HepG2 (cell line): ENCODE measurements around the gene ARPC1B. TPM values are rescaled to one million over a fixed set of nuclear protein-coding genes. Genes with fewer than 3 reads are reported as not detected.

Experiments used
- ARNTL ChIP-seq: sonication (generic); formaldehyde crosslinking; IDR thresholded peaks from 2 replicates; pipeline ENCODE4 v1.4.0; 2020; ENCODE audit warnings: mild to moderate bottlenecking, missing genetic modification reagents
- DR1 ChIP-seq: sonication (generic); formaldehyde crosslinking; IDR thresholded peaks from 2 replicates; pipeline ENCODE4 v1.8.0; 2021; ENCODE audit warnings: mild to moderate bottlenecking, missing genetic modification reagents, inconsistent platforms
- FOSL1 ChIP-seq: sonication (generic); formaldehyde crosslinking; IDR thresholded peaks from 2 replicates; pipeline ENCODE4 v1.9.0; 2021; ENCODE audit warnings: missing genetic modification reagents, borderline replicate concordance
- MYNN ChIP-seq: sonication (generic); formaldehyde crosslinking; IDR thresholded peaks from 2 replicates; pipeline ENCODE4 v1.4.0; 2020; ENCODE audit warnings: mild to moderate bottlenecking, low read depth, missing genetic modification reagents
- RFX1 ChIP-seq: fragments of 450-650 bp; IDR thresholded peaks from 2 replicates; pipeline ENCODE4 v1.6.1; 2017
- SIX1 ChIP-seq: sonication (generic); formaldehyde crosslinking; IDR thresholded peaks from 2 replicates; pipeline ENCODE4 v1.4.0; 2020; ENCODE audit warnings: missing genetic modification reagents, borderline replicate concordance
- SIX4 ChIP-seq: sonication (generic); formaldehyde crosslinking; IDR thresholded peaks from 2 replicates; pipeline ENCODE4 v1.4.0; 2020; ENCODE audit warnings: missing genetic modification reagents
- SMARCC2 ChIP-seq: fragments of 450-650 bp; IDR thresholded peaks from 2 replicates; pipeline ENCODE4 v1.6.1; 2017; ENCODE audit warnings: antibody characterized with exemption, mild to moderate bottlenecking
- SPEN ChIP-seq: sonication (generic); formaldehyde crosslinking; IDR thresholded peaks from 2 replicates; pipeline ENCODE4 v1.5.1; 2020; ENCODE audit warnings: low read depth, mild to moderate bottlenecking, missing genetic modification reagents
- SRSF4 ChIP-seq: fragments of 200-400 bp; formaldehyde crosslinking; IDR thresholded peaks from one replicate; pipeline ENCODE4 v1.6.1; 2018; ENCODE audit warnings: mild to moderate bottlenecking, low read depth, low read length, moderate library complexity; ENCODE audit not compliant: poor library complexity, severe bottlenecking
- TRIM22 ChIP-seq: fragments of 450-650 bp; IDR thresholded peaks from 2 replicates; pipeline ENCODE4 v1.6.1; 2017
- TRIM24 ChIP-seq: sonication (generic); formaldehyde crosslinking; IDR thresholded peaks from 2 replicates; pipeline ENCODE4 v1.8.0; 2022; ENCODE audit warnings: mild to moderate bottlenecking, missing genetic modification reagents
- ZBTB33 ChIP-seq: sonication (generic); formaldehyde crosslinking; IDR thresholded peaks from 2 replicates; pipeline ENCODE4 v1.4.0; 2020; ENCODE audit warnings: missing genetic modification reagents
- ZBTB7A ChIP-seq: sonication (generic); formaldehyde crosslinking; IDR thresholded peaks from 2 replicates; pipeline ENCODE4 v1.8.0; 2022; ENCODE audit warnings: mild to moderate bottlenecking, missing genetic modification reagents
- ZKSCAN5 ChIP-seq: sonication (generic); formaldehyde crosslinking; IDR thresholded peaks from 2 replicates; pipeline ENCODE4 v1.5.1; 2020; ENCODE audit warnings: mild to moderate bottlenecking, missing genetic modification reagents
- ZMYM4 ChIP-seq: sonication (generic); formaldehyde crosslinking; IDR thresholded peaks from 2 replicates; pipeline ENCODE4 v1.8.1; 2023; ENCODE audit warnings: mild to moderate bottlenecking, missing genetic modification reagents
- ZNF207 ChIP-seq: fragments of 450-650 bp; IDR thresholded peaks from 2 replicates; pipeline ENCODE4 v1.6.1; 2016; ENCODE audit warnings: antibody characterized with exemption, borderline replicate concordance
- ZNF678 ChIP-seq: sonication (generic); formaldehyde crosslinking; IDR thresholded peaks from 2 replicates; pipeline ENCODE4 v1.4.0; 2020; ENCODE audit warnings: mild to moderate bottlenecking, missing genetic modification reagents
- ZNF703 ChIP-seq: sonication (generic); formaldehyde crosslinking; IDR thresholded peaks from 2 replicates; pipeline ENCODE4 v1.5.1; 2020; ENCODE audit warnings: missing genetic modification reagents, mild to moderate bottlenecking, moderate library complexity, borderline replicate concordance
- ZNF749 ChIP-seq: sonication (generic); formaldehyde crosslinking; IDR thresholded peaks from 2 replicates; pipeline ENCODE4 v1.8.0; 2022; ENCODE audit warnings: mild to moderate bottlenecking, missing genetic modification reagents, moderate library complexity, borderline replicate concordance
- ZNF768 ChIP-seq: sonication (generic); formaldehyde crosslinking; IDR thresholded peaks from 2 replicates; pipeline ENCODE4 v1.4.0; 2020; ENCODE audit warnings: missing genetic modification reagents
- ZSCAN31 ChIP-seq: sonication (generic); formaldehyde crosslinking; IDR thresholded peaks from 2 replicates; pipeline ENCODE4 v1.5.0; 2020; ENCODE audit warnings: low read depth, mild to moderate bottlenecking, missing genetic modification reagents
- polyA plus RNA-seq, 8 experiments: library from polyadenylated mRNA; depleted of rRNA in 3 of 8; stranded (reverse) in 7 of 8; unstranded in 1 of 8; fragments of >200 nt; fragmentation: Illumina TruSeq in 4 of 8; extraction: Trizol in 4 of 8; gene quantifications; 2 replicates each; pipeline versions ENCODE4 v1.2.1 to v1.2.3, GENCODE V29; 2011 to 2016; ENCODE audit warnings: low read depth in 4 of 8, missing spikeins in 1 of 8, mixed read lengths in 1 of 8; ENCODE audit not compliant: insufficient read depth in 1 of 8
- total RNA-seq, 5 experiments: library from RNA; depleted of rRNA; stranded (reverse); fragments of >200 nt; fragmentation: Illumina TruSeq; extraction: Trizol; gene quantifications; 2 replicates each; pipeline ENCODE4 v1.2.3, GENCODE V29; 2016; ENCODE audit warnings: low read depth in 1 of 5
- TF ChIP-seq, protein P1 (sequence below): sonication (generic); formaldehyde crosslinking; IDR thresholded peaks from 2 replicates; pipeline ENCODE4 v1.4.0; 2020; ENCODE audit warnings: missing genetic modification reagents, borderline replicate concordance

The ARPC1B gene
- total and polyA plus RNA-seq, 2 of the 13 experiments (the other 11 are each of a cell fraction or from before 2014, with no cell fraction given) = 72.9 to 89.1 TPM

- TF ChIP-seq ZKSCAN5 (CRISPR knock-in tag) (no peak), RFX1 (no peak), ZNF207 (no peak), ARNTL (CRISPR knock-in tag) (peak; percentile 90), MYNN (CRISPR knock-in tag) (no peak), DR1 (CRISPR knock-in tag) (peak; percentile 76; the same call in 1 of the 2 replicates), ZNF703 (CRISPR knock-in tag) (no peak), ZMYM4 (peak; percentile 50), ZBTB7A (CRISPR knock-in tag) (no peak), ZNF768 (CRISPR knock-in tag) (no peak), SRSF4 (no peak), FOSL1 (no peak), TRIM24 (no peak), ZSCAN31 (CRISPR knock-in tag) (peak; percentile 92), TRIM22 (no peak), SPEN (peak; percentile 95), ZBTB33 (CRISPR knock-in tag) (no peak), SIX4 (CRISPR knock-in tag) (peak; percentile 99), ZNF678 (peak; percentile 78; the same call in 1 of the 2 replicates), SMARCC2 (no peak), SIX1 (peak; percentile 98), ZNF749 (peak; percentile 56; the same call in 1 of the 2 replicates)
- TF ChIP-seq, protein P1, sequence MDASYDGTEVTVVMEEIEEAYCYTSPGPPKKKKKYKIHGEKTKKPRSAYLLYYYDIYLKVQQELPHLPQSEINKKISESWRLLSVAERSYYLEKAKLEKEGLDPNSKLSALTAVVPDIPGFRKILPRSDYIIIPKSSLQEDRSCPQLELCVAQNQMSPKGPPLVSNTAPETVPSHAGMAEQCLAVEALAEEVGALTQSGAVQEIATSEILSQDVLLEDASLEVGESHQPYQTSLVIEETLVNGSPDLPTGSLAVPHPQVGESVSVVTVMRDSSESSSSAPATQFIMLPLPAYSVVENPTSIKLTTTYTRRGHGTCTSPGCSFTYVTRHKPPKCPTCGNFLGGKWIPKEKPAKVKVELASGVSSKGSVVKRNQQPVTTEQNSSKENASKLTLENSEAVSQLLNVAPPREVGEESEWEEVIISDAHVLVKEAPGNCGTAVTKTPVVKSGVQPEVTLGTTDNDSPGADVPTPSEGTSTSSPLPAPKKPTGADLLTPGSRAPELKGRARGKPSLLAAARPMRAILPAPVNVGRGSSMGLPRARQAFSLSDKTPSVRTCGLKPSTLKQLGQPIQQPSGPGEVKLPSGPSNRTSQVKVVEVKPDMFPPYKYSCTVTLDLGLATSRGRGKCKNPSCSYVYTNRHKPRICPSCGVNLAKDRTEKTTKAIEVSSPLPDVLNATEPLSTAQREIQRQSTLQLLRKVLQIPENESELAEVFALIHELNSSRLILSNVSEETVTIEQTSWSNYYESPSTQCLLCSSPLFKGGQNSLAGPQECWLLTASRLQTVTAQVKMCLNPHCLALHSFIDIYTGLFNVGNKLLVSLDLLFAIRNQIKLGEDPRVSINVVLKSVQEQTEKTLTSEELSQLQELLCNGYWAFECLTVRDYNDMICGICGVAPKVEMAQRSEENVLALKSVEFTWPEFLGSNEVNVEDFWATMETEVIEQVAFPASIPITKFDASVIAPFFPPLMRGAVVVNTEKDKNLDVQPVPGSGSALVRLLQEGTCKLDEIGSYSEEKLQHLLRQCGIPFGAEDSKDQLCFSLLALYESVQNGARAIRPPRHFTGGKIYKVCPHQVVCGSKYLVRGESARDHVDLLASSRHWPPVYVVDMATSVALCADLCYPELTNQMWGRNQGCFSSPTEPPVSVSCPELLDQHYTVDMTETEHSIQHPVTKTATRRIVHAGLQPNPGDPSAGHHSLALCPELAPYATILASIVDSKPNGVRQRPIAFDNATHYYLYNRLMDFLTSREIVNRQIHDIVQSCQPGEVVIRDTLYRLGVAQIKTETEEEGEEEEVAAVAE (CRISPR knock-in tag) = peak; percentile 81; the same call in 1 of the 2 replicates
Measured at GRCh38 chr7:99438573-99439480, 64.3 kb downstream of the ARPC1B start, which contains the start of the genes CPSF4 and PTCD1 (continued).
